IMR-90 (cell line): ENCODE results near the gene SMIM21. TPM values are rescaled to one million over a fixed set of nuclear protein-coding genes. Genes with fewer than 3 reads are reported as not detected.

ENCODE experiments used
- ATAC-seq: fragments of 200-7000 bp; cut with Tn5 transposase; 2 replicates; pipeline ENCODE4 v1.9.1; 2020; ENCODE audit warnings: low read depth, mild to moderate bottlenecking, moderate library complexity
- BruUV-seq: library from RNA; stranded (reverse); fragments of 400-500 nt; replicated peaks from 2 replicates; lab custom pipeline; 2021; lab: Mats Ljungman, UMichigan
- CTCF ChIA-PET: fragments of 300-600 bp; formaldehyde crosslinking; extraction: SDS; loops from one replicate; lab custom pipeline; 2021; ENCODE audit warnings: antibody characterized with exemption; lab: Yijun Ruan, JAX
- POLR2A ChIA-PET: fragments of 300-600 bp; sonication (Branson Sonifier 250); formaldehyde crosslinking; loops from one replicate; lab custom pipeline; 2022; ENCODE audit warnings: antibody characterized with exemption; ENCODE audit not compliant: unreplicated experiment; lab: Charles Lee
- DNase-seq: peaks from one replicate; pipeline ENCODE4 v3.0.0; 2013
- H2AFZ ChIP-seq: replicated peaks from 2 replicates; pipeline ENCODE3; 2013; ENCODE audit warnings: low read length, mild to moderate bottlenecking; ENCODE audit not compliant: poor library complexity
- H2AK5ac ChIP-seq: 2 replicates; pipeline ENCODE4 v1.6.1; 2013; ENCODE audit warnings: low read depth, low read length, inconsistent platforms
- H2AK9ac ChIP-seq: replicated peaks from 2 replicates; pipeline ENCODE3; 2013; ENCODE audit warnings: mild to moderate bottlenecking, low read depth, low read length, moderate library complexity; ENCODE audit not compliant: poor library complexity
- H2BK120ac ChIP-seq: 2 replicates; pipeline ENCODE4 v1.6.1; 2013; ENCODE audit warnings: low read depth, low read length, inconsistent platforms
- H2BK15ac ChIP-seq: 3 replicates; pipeline ENCODE4 v1.6.1; 2013; ENCODE audit warnings: low read depth, low read length, inconsistent platforms
- H2BK20ac ChIP-seq: 2 replicates; pipeline ENCODE4 v1.6.1; 2013; ENCODE audit warnings: low read depth, mild to moderate bottlenecking, inconsistent platforms, low read length, moderate library complexity
- H2BK5ac ChIP-seq: 2 replicates; pipeline ENCODE4 v1.6.1; 2013; ENCODE audit warnings: mild to moderate bottlenecking, low read depth, low read length, inconsistent platforms; ENCODE audit not compliant: poor library complexity, severe bottlenecking
- H3K14ac ChIP-seq: replicated peaks from 2 replicates; pipeline ENCODE4 v1.6.1; 2013; ENCODE audit warnings: low read depth, low read length, inconsistent platforms
- H3K18ac ChIP-seq: 2 replicates; pipeline ENCODE4 v1.6.1; 2013; ENCODE audit warnings: low read depth, low read length, control low read depth
- H3K23ac ChIP-seq: 2 replicates; pipeline ENCODE4 v1.6.1; 2013; ENCODE audit warnings: low read depth, low read length, inconsistent platforms
- H3K27ac ChIP-seq: 2 replicates; pipeline ENCODE4 v1.5.1; 2013; ENCODE audit warnings: mild to moderate bottlenecking, control low read depth, low read length; ENCODE audit not compliant: insufficient read depth
- H3K27me3 ChIP-seq: 2 replicates; pipeline ENCODE4 v1.6.1; 2013; ENCODE audit warnings: low read length; ENCODE audit not compliant: control insufficient read depth, insufficient read depth
- H3K36me3 ChIP-seq: 2 replicates; pipeline ENCODE4 v1.6.1; 2013; ENCODE audit warnings: low read length, mixed read lengths; ENCODE audit not compliant: control insufficient read depth, insufficient read depth
- H3K4ac ChIP-seq: 2 replicates; pipeline ENCODE4 v1.6.1; 2013; ENCODE audit warnings: low read depth, low read length, inconsistent platforms
- H3K4me1 ChIP-seq: 2 replicates; pipeline ENCODE4 v1.6.1; 2013; ENCODE audit warnings: low read length, mixed read lengths; ENCODE audit not compliant: control insufficient read depth, insufficient read depth
- H3K4me2 ChIP-seq: 2 replicates; pipeline ENCODE4 v1.6.1; 2013; ENCODE audit warnings: low read depth, mild to moderate bottlenecking, control low read depth, low read length, moderate library complexity
- H3K4me3 ChIP-seq: 2 replicates; pipeline ENCODE4 v1.5.1; 2013; ENCODE audit warnings: low read depth, mild to moderate bottlenecking, control low read depth, low read length, moderate library complexity; ENCODE audit not compliant: insufficient read depth
- H3K56ac ChIP-seq: 2 replicates; pipeline ENCODE4 v1.6.1; 2013; ENCODE audit warnings: low read length, inconsistent platforms; ENCODE audit not compliant: insufficient read depth; ENCODE audit errors: extremely low read depth
- H3K79me1 ChIP-seq, 2 experiments: 2 replicates each; pipeline ENCODE4 v1.6.1; 2013; ENCODE audit warnings: low read length in 2 of 2, inconsistent platforms in 1 of 2, low read depth in 1 of 2
- H3K9ac ChIP-seq: 2 replicates; pipeline ENCODE4 v1.6.1; 2013; ENCODE audit warnings: low read depth, low read length, control low read depth
- H3K9me1 ChIP-seq: 2 replicates; pipeline ENCODE4 v1.6.1; 2013; ENCODE audit warnings: low read length, inconsistent platforms; ENCODE audit not compliant: insufficient read depth
- H3K9me3 ChIP-seq: 2 replicates; pipeline ENCODE4 v1.6.1; 2013; ENCODE audit warnings: low read length; ENCODE audit not compliant: control insufficient read depth, insufficient read depth
- H4K20me1 ChIP-seq: 2 replicates; pipeline ENCODE4 v1.6.1; 2013; ENCODE audit warnings: low read length, inconsistent platforms; ENCODE audit not compliant: insufficient read depth
- H4K5ac ChIP-seq: 2 replicates; pipeline ENCODE4 v1.6.1; 2013; ENCODE audit warnings: mild to moderate bottlenecking, low read depth, low read length, control low read depth
- H4K8ac ChIP-seq, 2 experiments: 2 replicates each; pipeline ENCODE4 v1.6.1; 2013; ENCODE audit warnings: low read depth in 2 of 2, low read length in 2 of 2, control low read depth in 1 of 2, inconsistent platforms in 1 of 2
- H4K91ac ChIP-seq: 2 replicates; pipeline ENCODE4 v1.6.1; 2013; ENCODE audit warnings: low read depth, low read length, inconsistent platforms; ENCODE audit not compliant: insufficient read depth
- BHLHE40 ChIP-seq: fragments of 150-350 bp; IDR thresholded peaks from 2 replicates; pipeline ENCODE4 v1.6.1; 2016; ENCODE audit warnings: mild to moderate bottlenecking, low read depth, low read length
- CEBPB ChIP-seq: IDR thresholded peaks from 2 replicates; pipeline ENCODE4 v1.6.1; 2012; ENCODE audit warnings: low read depth, low read length, improper control_type of control experiment
- CHD1 ChIP-seq: IDR thresholded peaks from 2 replicates; pipeline ENCODE4 v1.6.1; 2012; ENCODE audit warnings: low read depth, low read length, improper control_type of control experiment
- FOS ChIP-seq: fragments of 150-350 bp; IDR thresholded peaks from 2 replicates; pipeline ENCODE4 v1.6.1; 2016; ENCODE audit warnings: low read depth, low read length
- MAFK ChIP-seq: IDR thresholded peaks from 2 replicates; pipeline ENCODE4 v1.6.1; 2012; ENCODE audit warnings: low read depth, low read length, improper control_type of control experiment
- MAZ ChIP-seq: IDR thresholded peaks from 2 replicates; pipeline ENCODE4 v1.6.1; 2012; ENCODE audit warnings: low read depth, mild to moderate bottlenecking, low read length, improper control_type of control experiment, moderate library complexity, borderline replicate concordance
- MXI1 ChIP-seq: IDR thresholded peaks from 2 replicates; pipeline ENCODE4 v1.6.1; 2012; ENCODE audit warnings: low read depth, mild to moderate bottlenecking, low read length, moderate library complexity, borderline replicate concordance
- NFE2L2 ChIP-seq: fragments of 150-350 bp; IDR thresholded peaks from 2 replicates; pipeline ENCODE4 v1.6.1; 2016; ENCODE audit warnings: low read depth, mild to moderate bottlenecking, low read length
- POLR2A ChIP-seq: IDR thresholded peaks from 2 replicates; pipeline ENCODE4 v1.6.1; 2012; ENCODE audit warnings: mild to moderate bottlenecking, low read depth, low read length
- RAD21 ChIP-seq: IDR thresholded peaks from 2 replicates; pipeline ENCODE4 v1.6.1; 2012; ENCODE audit warnings: low read length, improper control_type of control experiment
- RCOR1 ChIP-seq: IDR thresholded peaks from 2 replicates; pipeline ENCODE4 v1.6.1; 2012; ENCODE audit warnings: mild to moderate bottlenecking, low read length, improper control_type of control experiment; ENCODE audit not compliant: insufficient replicate concordance
- RFX5 ChIP-seq: IDR thresholded peaks from 2 replicates; pipeline ENCODE4 v1.8.0; 2012; ENCODE audit warnings: low read depth, mild to moderate bottlenecking, low read length, moderate library complexity
- SMC3 ChIP-seq: fragments of 150-350 bp; IDR thresholded peaks from 2 replicates; pipeline ENCODE4 v1.6.1; 2016; ENCODE audit warnings: low read depth, mild to moderate bottlenecking, antibody characterized with exemption, low read length, moderate library complexity
- WGBS, 2 experiments: methylation state at CpG; one replicate each; pipeline versions ENCODE4 v1.1.5 to v1.1.7; 2013; ENCODE audit warnings: missing lambda C conversion rate in 2 of 2; ENCODE audit not compliant: insufficient read length in 1 of 2; ENCODE audit errors: extremely low coverage in 2 of 2; 5-methylcytosine and 5-hydroxymethylcytosine counted together
- dilution Hi-C: fragments of 300-500 bp; cut with HindIII; formaldehyde crosslinking; loops from one replicate; pipeline ENCODE4 v1.14.3; 2018; ENCODE audit warnings: low sequenced_read_pairs; ENCODE audit not compliant: unreplicated experiment
- in situ Hi-C: fragments of 300-500 bp; cut with MboI; formaldehyde crosslinking; loops from 3 replicates; pipeline ENCODE4 v1.14.3; 2019; ENCODE audit warnings: low sequenced_read_pairs, inconsistent platforms, mixed read lengths
- intact Hi-C: fragments of 100-400 bp; cut with micrococcal nuclease; formaldehyde crosslinking; loops from 2 replicates; pipeline ENCODE4 v1.10.0; 2022
- polyA plus RNA-seq, 3 experiments: library from polyadenylated mRNA; depleted of rRNA; stranded (reverse); fragments of >200 nt; gene quantifications; 2 replicates each; pipeline ENCODE4 v1.2.3, GENCODE V29; 2012; ENCODE audit warnings: low replicate concordance in 1 of 3
- total RNA-seq: library from RNA; depleted of rRNA; stranded (reverse); fragments of >200 nt; gene quantifications from 2 replicates; pipeline ENCODE4 v1.2.3, GENCODE V29; 2012
- TF ChIP-seq, protein P1 (sequence below): fragments of 150-350 bp; IDR thresholded peaks from 2 replicates; pipeline ENCODE4 v1.6.1; 2016; ENCODE audit warnings: low read depth, mild to moderate bottlenecking, low read length, moderate library complexity, borderline replicate concordance
- TF ChIP-seq, protein P2 (sequence below): conservative IDR thresholded peaks from 2 replicates; pipeline ENCODE4 v1.5.1; 2012; ENCODE audit warnings: mild to moderate bottlenecking, low read depth, low read length, improper control_type of control experiment
- TF ChIP-seq, protein P3 (sequence below): fragments of 150-350 bp; IDR thresholded peaks from 2 replicates; pipeline ENCODE4 v1.6.1; 2017; ENCODE audit warnings: mild to moderate bottlenecking, antibody characterized with exemption, low read length, low read depth

The SMIM21 gene
- total and polyA plus RNA-seq, 2 of the 4 experiments (the other 2 are of a cell fraction): not detected

DNA sequence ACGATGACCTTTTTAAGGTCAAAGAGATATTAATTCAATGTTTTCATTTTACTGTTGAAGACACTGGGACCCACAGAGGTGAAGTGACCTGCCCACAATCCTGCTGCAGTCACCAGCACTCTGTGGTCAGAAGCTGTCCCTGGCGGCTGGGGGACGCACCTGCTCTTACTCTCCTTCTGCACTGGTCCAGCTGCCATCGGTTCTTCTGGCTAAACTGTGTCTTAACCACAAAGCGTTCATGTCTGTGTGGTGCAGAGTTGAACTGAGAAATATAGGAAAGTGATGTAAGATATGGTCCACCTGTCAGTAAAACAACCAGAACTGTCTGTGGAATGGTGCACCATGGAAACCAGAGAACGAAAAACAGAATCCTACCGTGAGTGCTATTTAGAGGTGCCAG lies 44.9 kb upstream of the SMIM21 start:
- H4K8ac ChIP-seq: no peak overlapping the region
- H2BK120ac ChIP-seq: no peak overlapping the region
- no peak overlapping the region for H2AK9ac ChIP-seq
- H3K14ac ChIP-seq: no peak overlapping the region
- no peak overlapping the region for H3K4ac ChIP-seq
- BruUV-seq: no TSS peak
- in situ Hi-C loops: no loop called here
- no peak overlapping the region for H3K18ac ChIP-seq
- peaks cover 3% of the 10 kb centered on the region; the same call in 1 of the 2 replicates for H3K9me1 ChIP-seq
- intact Hi-C loops: loop anchor here (10.0 kb wide), 1 partner anchor 872 kb away; no protein-coding TSS in a partner anchor
- no peak overlapping the region for H3K27ac ChIP-seq
- no peaks in the 10 kb centered on the region; the same call in 1 of the 2 replicates for H3K27me3 ChIP-seq
- no peaks in the 10 kb centered on the region for H3K79me1 ChIP-seq
- H2BK15ac ChIP-seq: no peak overlapping the region
- no peak overlapping the region for H3K4me2 ChIP-seq
- H2BK5ac ChIP-seq: no peak overlapping the region
- H4K20me1 ChIP-seq: no peaks in the 10 kb centered on the region
- no peak overlapping the region for H3K4me3 ChIP-seq
- H2AK5ac ChIP-seq: no peak overlapping the region
- H3K4me1 ChIP-seq: peaks cover 7% of the 10 kb centered on the region
- no peak overlapping the region for H2BK20ac ChIP-seq
- dilution Hi-C loops: no loop called here
- ChIA-PET POLR2A (no interaction called here), CTCF (no interaction called here)
- H3K56ac ChIP-seq: no peak overlapping the region
- H3K23ac ChIP-seq: no peak overlapping the region
- H4K91ac ChIP-seq: no peak overlapping the region
- H3K9ac ChIP-seq: no peak overlapping the region
- ATAC-seq (no peak), DNase-seq (no peak)
- H2AFZ ChIP-seq: no peak overlapping the region
- WGBS, 2 experiments: 86% methylated on average over 4 of the region's 7 CpGs; no CpG with 5 or more reads in 1 of the 2 experiments
- H3K36me3 ChIP-seq: no peaks in the 10 kb centered on the region
- TF ChIP-seq NFE2L2: no peak
- TF ChIP-seq BHLHE40: no peak
- no peak for TF ChIP-seq RCOR1
- TF ChIP-seq, protein P1, sequence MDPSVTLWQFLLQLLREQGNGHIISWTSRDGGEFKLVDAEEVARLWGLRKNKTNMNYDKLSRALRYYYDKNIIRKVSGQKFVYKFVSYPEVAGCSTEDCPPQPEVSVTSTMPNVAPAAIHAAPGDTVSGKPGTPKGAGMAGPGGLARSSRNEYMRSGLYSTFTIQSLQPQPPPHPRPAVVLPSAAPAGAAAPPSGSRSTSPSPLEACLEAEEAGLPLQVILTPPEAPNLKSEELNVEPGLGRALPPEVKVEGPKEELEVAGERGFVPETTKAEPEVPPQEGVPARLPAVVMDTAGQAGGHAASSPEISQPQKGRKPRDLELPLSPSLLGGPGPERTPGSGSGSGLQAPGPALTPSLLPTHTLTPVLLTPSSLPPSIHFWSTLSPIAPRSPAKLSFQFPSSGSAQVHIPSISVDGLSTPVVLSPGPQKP: no peak
- no peak for TF ChIP-seq MAZ
- TF ChIP-seq SMC3: no peak
- TF ChIP-seq, protein P2, sequence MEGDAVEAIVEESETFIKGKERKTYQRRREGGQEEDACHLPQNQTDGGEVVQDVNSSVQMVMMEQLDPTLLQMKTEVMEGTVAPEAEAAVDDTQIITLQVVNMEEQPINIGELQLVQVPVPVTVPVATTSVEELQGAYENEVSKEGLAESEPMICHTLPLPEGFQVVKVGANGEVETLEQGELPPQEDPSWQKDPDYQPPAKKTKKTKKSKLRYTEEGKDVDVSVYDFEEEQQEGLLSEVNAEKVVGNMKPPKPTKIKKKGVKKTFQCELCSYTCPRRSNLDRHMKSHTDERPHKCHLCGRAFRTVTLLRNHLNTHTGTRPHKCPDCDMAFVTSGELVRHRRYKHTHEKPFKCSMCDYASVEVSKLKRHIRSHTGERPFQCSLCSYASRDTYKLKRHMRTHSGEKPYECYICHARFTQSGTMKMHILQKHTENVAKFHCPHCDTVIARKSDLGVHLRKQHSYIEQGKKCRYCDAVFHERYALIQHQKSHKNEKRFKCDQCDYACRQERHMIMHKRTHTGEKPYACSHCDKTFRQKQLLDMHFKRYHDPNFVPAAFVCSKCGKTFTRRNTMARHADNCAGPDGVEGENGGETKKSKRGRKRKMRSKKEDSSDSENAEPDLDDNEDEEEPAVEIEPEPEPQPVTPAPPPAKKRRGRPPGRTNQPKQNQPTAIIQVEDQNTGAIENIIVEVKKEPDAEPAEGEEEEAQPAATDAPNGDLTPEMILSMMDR: no peak
- TF ChIP-seq RAD21: no peak
- TF ChIP-seq RFX5: no peak
- TF ChIP-seq MAFK: no peak
- TF ChIP-seq, protein P3, sequence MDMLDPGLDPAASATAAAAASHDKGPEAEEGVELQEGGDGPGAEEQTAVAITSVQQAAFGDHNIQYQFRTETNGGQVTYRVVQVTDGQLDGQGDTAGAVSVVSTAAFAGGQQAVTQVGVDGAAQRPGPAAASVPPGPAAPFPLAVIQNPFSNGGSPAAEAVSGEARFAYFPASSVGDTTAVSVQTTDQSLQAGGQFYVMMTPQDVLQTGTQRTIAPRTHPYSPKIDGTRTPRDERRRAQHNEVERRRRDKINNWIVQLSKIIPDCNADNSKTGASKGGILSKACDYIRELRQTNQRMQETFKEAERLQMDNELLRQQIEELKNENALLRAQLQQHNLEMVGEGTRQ: no peak
- TF ChIP-seq POLR2A: no peak
- TF ChIP-seq MXI1: no peak
- TF ChIP-seq FOS: no peak
- no peak for TF ChIP-seq CEBPB
- TF ChIP-seq CHD1: no peak
- H3K9me3 ChIP-seq: no peaks in the 10 kb centered on the region
- H4K5ac ChIP-seq: no peak overlapping the region
